ENCODE results near the gene SIRT3.
A peak's percentile ranks its signal among the peaks of the same experiment; 100 is the strongest.
"Not testable (repeated sequence)": the region's sequence is repeated elsewhere in the genome, so short reads cannot be mapped to it uniquely, and the experiment has no call there.

The SIRT3 gene

GRCh38 chr11:200224-201003 is 35.7 kb downstream of the SIRT3 start:
- no peak for DNase-seq

GRCh38 chr11:199782-200181 is 36.4 kb downstream of the SIRT3 start:
- peak; percentile 4 for DNase-seq

- no peak for DNase-seq
Observed at GRCh38 chr11:199004-199581, 37.0 kb downstream of the SIRT3 start.

- no peak for DNase-seq
Observed at GRCh38 chr11:198236-198806, 37.8 kb downstream of the SIRT3 start.

- no peak for DNase-seq
Observed at GRCh38 chr11:197741-198235, 38.4 kb downstream of the SIRT3 start.

- DNase-seq: no peak
Observed at GRCh38 chr11:196786-197731, 39.1 kb downstream of the SIRT3 start.

- DNase-seq: not testable (repeated sequence)
Observed at GRCh38 chr11:193481-193880, 42.7 kb downstream of the SIRT3 start.

- DNase-seq: not testable (repeated sequence)
Observed at GRCh38 chr11:192674-193128, 43.4 kb downstream of the SIRT3 start, which contains the start of gene SCGB1C1. TSS of gene SCGB1C1 (plus strand) at chr11:193078. CDS start at chr11:193100, 22 bp downstream.

- DNase-seq: peak; percentile 61
Observed at GRCh38 chr11:191490-192478, 44.4 kb downstream of the SIRT3 start.

- not testable (repeated sequence) for DNase-seq
Observed at GRCh38 chr11:190546-190945, 45.6 kb downstream of the SIRT3 start.

- peak; percentile 67 for DNase-seq
Observed at GRCh38 chr11:189843-190311, 46.3 kb downstream of the SIRT3 start.

GRCh38 chr11:189200-189783 is 46.9 kb downstream of the SIRT3 start:
- not testable (repeated sequence) for DNase-seq

- DNase-seq: not testable (repeated sequence)
Observed at GRCh38 chr11:180242-180641, 55.9 kb downstream of the SIRT3 start.
